SK-N-MC (cell line): ENCODE results near the gene ATP13A4.

ENCODE experiments used
- FOXP2 ChIP-seq: optimal IDR thresholded peaks from 2 replicates; pipeline ENCODE3; 2011; ENCODE audit warnings: mild to moderate bottlenecking, moderate library complexity; ENCODE audit not compliant: insufficient read depth; ENCODE audit errors: extremely low read length, control extremely low read depth
- POLR2AphosphoS5 ChIP-seq: IDR thresholded peaks from 2 replicates; pipeline ENCODE4 v1.6.1; 2012; ENCODE audit warnings: mild to moderate bottlenecking, low read depth, low read length, borderline replicate concordance

- TF ChIP-seq POLR2AphosphoS5 (no peak), FOXP2 (no peak)
These were observed 66.0 kb downstream of the ATP13A4 start for GRCh38 chr3:193488741-193489140.
